ENCODE data around the gene TMEM117.
"Not testable (repeated sequence)": the region's sequence is repeated elsewhere in the genome, so short reads cannot be mapped to it uniquely, and the experiment has no call there.

Gene TMEM117

GRCh38 chr12:44224399-44225148 lies 388.7 kb downstream of the TMEM117 start:
- no peak for DNase-seq (ENCODE audit: low spot score)

DNA sequence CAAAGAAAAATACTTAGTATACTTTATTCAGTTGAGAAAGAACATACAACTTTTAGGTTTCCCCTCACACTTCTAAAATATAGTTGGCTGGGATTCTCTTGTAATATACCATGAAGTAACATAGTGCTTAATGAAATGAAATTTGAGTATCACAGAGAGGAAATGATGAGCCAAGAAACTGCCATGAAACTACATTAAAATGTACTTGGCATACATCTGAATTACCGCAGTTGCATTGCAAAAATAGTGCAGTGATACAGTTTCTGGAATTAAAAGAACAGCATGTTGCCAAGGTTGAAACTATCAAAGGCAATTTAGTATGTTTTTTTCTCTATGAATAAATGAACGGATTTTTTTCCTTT lies 389.2 kb downstream of the TMEM117 start:
- no peak for DNase-seq (ENCODE audit: low spot score)

DNA sequence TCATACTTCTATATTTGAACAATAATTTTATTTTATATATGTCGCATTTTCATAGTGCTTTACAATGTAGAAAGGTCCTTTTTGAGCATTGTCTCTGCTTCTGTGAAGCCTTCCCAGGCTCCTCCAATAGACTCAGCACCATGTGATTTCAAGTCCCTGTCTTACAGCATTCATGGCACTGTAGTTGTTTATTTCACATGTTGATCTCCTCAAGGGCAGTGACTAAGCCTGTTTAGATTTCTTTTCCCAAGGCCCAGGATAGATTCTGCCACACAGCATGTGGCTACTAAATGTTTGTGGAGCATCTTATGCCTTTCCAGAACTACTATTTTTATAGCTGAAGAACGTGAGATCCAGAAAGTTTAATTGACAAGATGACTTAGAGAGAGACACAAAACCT lies 391.7 kb downstream of the TMEM117 start:
- no peak for DNase-seq (ENCODE audit: low spot score)

DNA sequence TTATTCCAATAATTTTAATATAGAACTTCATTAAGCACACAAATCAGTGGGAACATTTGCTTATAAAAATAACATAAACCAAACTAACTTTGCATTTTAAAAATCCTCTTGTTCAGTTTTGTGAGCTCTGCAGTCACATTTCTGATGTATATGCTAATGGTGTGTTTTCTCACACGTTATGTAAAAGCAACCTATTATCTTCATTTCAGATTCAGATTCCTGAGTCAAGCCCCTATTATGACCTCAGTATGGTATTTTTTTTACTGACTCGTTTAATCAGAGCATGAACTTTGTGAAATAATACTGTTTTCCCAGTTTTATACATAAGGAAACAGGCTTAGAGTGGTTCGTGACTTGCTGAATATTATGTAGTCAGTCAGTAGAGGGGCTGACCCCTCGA lies 394.0 kb downstream of the TMEM117 start:
- DNase-seq (ENCODE audit: low spot score): no peak

GRCh38 chr12:44235674-44236073 lies 399.8 kb downstream of the TMEM117 start:
- no peak for DNase-seq (ENCODE audit: low spot score)

GRCh38 chr12:44240186-44240585 lies 404.3 kb downstream of the TMEM117 start:
- DNase-seq (ENCODE audit: low spot score): no peak

- DNase-seq (ENCODE audit: low spot score): no peak
Measured at GRCh38 chr12:44245932-44246331, 410.1 kb downstream of the TMEM117 start.

DNA sequence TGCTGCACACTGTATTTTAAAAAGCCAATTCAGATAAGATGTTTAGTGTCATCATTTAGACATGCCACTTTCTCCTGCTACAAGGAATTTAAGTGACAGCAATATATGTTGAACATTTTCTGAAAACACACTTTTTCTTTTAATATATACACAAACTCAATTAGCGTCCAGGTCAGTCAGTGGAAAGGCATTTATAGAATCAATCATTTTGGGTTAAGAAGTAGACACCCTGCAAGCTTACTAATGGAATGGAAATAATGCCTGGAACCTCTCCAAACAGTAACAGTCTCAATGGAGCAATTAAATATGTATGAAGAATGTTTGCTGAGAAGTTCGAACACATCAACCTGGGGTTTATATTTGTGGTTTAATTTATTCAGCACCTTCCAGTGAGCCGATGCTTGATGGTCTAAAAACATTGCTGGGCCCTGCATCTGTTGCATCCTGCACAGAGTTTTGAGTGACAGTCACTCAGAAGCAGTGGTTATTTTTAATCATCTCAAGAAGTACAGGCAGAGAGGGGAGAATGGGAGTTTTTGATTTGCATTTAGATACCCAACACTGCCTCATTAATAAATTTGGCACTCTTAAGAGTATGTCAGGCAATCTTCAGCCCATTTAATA lies 410.7 kb downstream of the TMEM117 start:
- DNase-seq (ENCODE audit: low spot score): no peak

GRCh38 chr12:44247588-44247987 lies 411.7 kb downstream of the TMEM117 start:
- no peak for DNase-seq (ENCODE audit: low spot score)

GRCh38 chr12:44248436-44248835 lies 412.6 kb downstream of the TMEM117 start:
- DNase-seq (ENCODE audit: low spot score): no peak

- DNase-seq (ENCODE audit: low spot score): not testable (repeated sequence)
Measured at GRCh38 chr12:44250440-44250839, 414.6 kb downstream of the TMEM117 start.

GRCh38 chr12:44253338-44253856 lies 417.5 kb downstream of the TMEM117 start:
- no peak for DNase-seq (ENCODE audit: low spot score)

GRCh38 chr12:44258246-44258645 lies 422.4 kb downstream of the TMEM117 start:
- no peak for DNase-seq (ENCODE audit: low spot score)

DNA sequence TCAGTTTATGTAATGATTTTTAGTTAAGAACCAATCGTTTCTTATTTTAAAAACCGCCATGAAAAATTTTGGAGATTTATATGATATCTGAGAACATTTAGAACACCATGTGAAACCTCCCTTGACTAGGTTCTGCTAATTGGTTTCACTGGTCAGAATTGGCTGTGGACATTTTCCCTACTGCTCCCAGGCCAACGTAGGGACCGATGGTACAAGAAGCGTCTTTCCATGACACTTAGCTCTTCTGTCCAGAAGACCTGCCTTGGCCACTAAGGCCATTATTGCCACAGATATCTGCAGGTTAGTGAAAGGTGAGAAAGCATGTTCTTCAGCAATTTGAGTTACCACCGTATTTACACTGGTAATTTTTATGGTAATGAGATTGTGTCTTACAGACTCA lies 424.0 kb downstream of the TMEM117 start:
- DNase-seq (ENCODE audit: low spot score): no peak

GRCh38 chr12:44260581-44260980 lies 424.7 kb downstream of the TMEM117 start:
- DNase-seq (ENCODE audit: low spot score): no peak

- DNase-seq (ENCODE audit: low spot score): no peak
Measured at GRCh38 chr12:44285321-44285960, 449.6 kb downstream of the TMEM117 start.

GRCh38 chr12:44286336-44286735 lies 450.5 kb downstream of the TMEM117 start:
- no peak for DNase-seq (ENCODE audit: low spot score)

- DNase-seq (ENCODE audit: low spot score): no peak
Measured at GRCh38 chr12:44286821-44287505, 451.1 kb downstream of the TMEM117 start.

GRCh38 chr12:44287545-44287944 lies 451.7 kb downstream of the TMEM117 start:
- no peak for DNase-seq (ENCODE audit: low spot score)

DNA sequence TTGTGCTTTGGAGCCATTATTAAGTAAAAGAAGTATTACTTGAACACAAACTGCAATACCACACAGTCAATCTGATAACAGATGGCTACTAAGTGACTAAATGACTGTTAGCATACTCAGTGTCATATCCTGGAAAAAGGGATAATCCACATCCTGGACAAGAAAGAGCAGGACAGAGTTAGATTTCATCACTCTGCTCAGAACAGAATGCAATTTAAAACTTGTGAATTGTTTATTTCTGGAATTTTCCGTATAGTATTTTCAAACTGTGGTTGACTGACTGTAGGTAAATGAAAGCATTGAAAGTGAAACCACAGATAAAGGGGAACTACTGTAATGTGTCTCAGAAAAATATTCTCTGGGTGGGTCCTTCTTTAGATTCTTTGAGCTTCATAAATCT lies 458.8 kb downstream of the TMEM117 start:
- DNase-seq (ENCODE audit: low spot score): no peak

DNA sequence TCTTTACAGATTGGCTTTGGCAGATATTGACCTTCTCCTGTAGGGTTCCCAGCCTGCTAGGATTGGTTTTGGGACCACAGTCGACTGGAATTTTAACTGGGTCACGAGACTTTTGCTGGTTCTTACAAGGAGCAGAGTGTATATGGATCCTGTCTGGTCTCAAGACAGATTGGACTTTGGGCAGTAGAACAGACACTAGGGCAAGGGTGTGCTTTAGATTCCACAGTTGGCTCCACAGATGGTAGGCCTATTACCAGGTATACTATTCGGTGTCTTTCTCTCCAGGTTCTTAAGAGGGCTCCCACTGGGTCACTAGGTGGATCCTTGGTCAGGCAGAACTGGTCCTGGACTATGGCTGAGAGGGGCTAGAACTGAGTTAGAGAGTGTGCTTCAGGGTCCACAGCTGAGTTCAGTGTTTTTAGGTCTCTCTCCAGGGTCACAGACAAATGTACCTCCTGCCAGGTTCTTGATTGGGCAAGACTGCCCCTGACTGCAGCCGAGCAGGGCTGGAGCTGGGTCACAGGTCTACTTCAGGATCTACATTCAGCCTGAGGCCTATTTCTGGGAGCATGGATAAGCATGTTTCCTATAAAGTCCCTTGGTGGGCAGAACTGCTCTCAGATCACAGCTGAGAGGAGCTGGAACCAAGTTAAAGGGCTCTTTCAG lies 460.2 kb downstream of the TMEM117 start:
- no peak for DNase-seq (ENCODE audit: low spot score)

DNA sequence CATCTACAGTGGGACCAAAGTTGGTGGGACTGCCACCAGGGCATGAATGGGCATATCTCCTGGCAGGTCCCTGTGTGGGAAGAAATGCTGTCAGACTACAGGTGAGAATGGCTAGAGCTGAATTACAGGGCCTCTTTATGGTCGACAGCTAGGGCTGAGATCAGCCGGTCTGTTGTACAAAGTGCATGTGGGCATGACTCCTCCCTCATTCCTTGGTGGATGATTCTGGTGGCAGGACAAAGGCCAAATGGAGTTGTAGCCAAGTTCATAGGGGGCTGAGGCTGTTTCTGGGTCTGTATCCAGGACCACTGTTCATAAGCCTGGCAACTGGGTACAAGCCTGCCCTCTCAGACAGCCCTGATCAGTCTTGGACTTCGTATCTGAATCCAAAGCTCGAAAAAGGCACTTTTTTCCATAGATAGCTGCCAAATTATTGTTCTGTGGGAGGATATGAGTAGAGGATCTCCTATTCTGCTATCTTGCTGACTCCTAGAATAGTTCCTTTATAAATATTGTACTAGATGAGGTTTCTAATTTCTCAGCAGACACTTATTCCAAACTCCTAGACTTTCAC lies 460.8 kb downstream of the TMEM117 start:
- DNase-seq (ENCODE audit: low spot score): no peak

Data from hepatic stellate cell (primary cell).